ENCODE results near the gene ZNF415.
"Not testable (repeated sequence)": the region's sequence is repeated elsewhere in the genome, so short reads cannot be mapped to it uniquely, and the experiment has no call there.

The ZNF415 gene

GRCh38 chr19:53132141-53132991 lies at the start of gene ZNF415:
TSS of gene ZNF415 (minus strand) at chr19:53132910. CDS start at chr19:53122676, 10,234 bp downstream.
- peak in 1 of 2 donors; percentile 11 for DNase-seq (ENCODE audit: low read depth in 2 of 2, low spot score in 1 of 2)

GRCh38 chr19:53182202-53182601 lies 49.5 kb upstream of the ZNF415 start:
- no peak for DNase-seq (ENCODE audit: low read depth in 2 of 2, low spot score in 1 of 2)

GRCh38 chr19:53177986-53178385 lies 45.3 kb upstream of the ZNF415 start:
- DNase-seq (ENCODE audit: low read depth in 2 of 2, low spot score in 1 of 2), result no peak

GRCh38 chr19:53172889-53173288 lies 40.2 kb upstream of the ZNF415 start:
- DNase-seq (ENCODE audit: low read depth in 2 of 2, low spot score in 1 of 2), result no peak

- no peak for DNase-seq (ENCODE audit: low read depth in 2 of 2, low spot score in 1 of 2)
These were observed 33.0 kb upstream of the ZNF415 start for GRCh38 chr19:53165691-53166091.

GRCh38 chr19:53161123-53161522 lies 28.4 kb upstream of the ZNF415 start:
- DNase-seq (ENCODE audit: low read depth in 2 of 2, low spot score in 1 of 2), result no peak

- DNase-seq (ENCODE audit: low read depth in 2 of 2, low spot score in 1 of 2), result no peak
These were observed 27.6 kb upstream of the ZNF415 start for GRCh38 chr19:53160350-53160749.

GRCh38 chr19:53158119-53158656 lies 25.5 kb upstream of the ZNF415 start:
- peak in 1 of 2 donors; percentile 8 for DNase-seq (ENCODE audit: low read depth in 2 of 2, low spot score in 1 of 2)

GRCh38 chr19:53157626-53158025 lies 24.9 kb upstream of the ZNF415 start:
- DNase-seq (ENCODE audit: low read depth in 2 of 2, low spot score in 1 of 2), result no peak

GRCh38 chr19:53156850-53157249 lies 24.1 kb upstream of the ZNF415 start:
- no peak for DNase-seq (ENCODE audit: low read depth in 2 of 2, low spot score in 1 of 2)

GRCh38 chr19:53147645-53148044 lies 14.9 kb upstream of the ZNF415 start:
- no peak for DNase-seq (ENCODE audit: low read depth in 2 of 2, low spot score in 1 of 2)

GRCh38 chr19:53140351-53140750 lies 7.6 kb upstream of the ZNF415 start:
- no peak for DNase-seq (ENCODE audit: low read depth in 2 of 2, low spot score in 1 of 2)

GRCh38 chr19:53136432-53136831 lies 3.7 kb upstream of the ZNF415 start:
- DNase-seq (ENCODE audit: low read depth in 2 of 2, low spot score in 1 of 2), result no peak

GRCh38 chr19:53131727-53132126 lies 983 bp downstream of the ZNF415 start:
- no peak for DNase-seq (ENCODE audit: low read depth in 2 of 2, low spot score in 1 of 2)

GRCh38 chr19:53131085-53131590 lies 1.6 kb downstream of the ZNF415 start:
- DNase-seq (ENCODE audit: low read depth in 2 of 2, low spot score in 1 of 2), result no peak

- no peak for DNase-seq (ENCODE audit: low read depth in 2 of 2, low spot score in 1 of 2)
These were observed 2.2 kb downstream of the ZNF415 start for GRCh38 chr19:53130506-53130905.

GRCh38 chr19:53126733-53127526 lies 5.8 kb downstream of the ZNF415 start:
- DNase-seq (ENCODE audit: low read depth in 2 of 2, low spot score in 1 of 2), result not testable (repeated sequence)

GRCh38 chr19:53123400-53123799 lies 9.3 kb downstream of the ZNF415 start:
- DNase-seq (ENCODE audit: low read depth in 2 of 2, low spot score in 1 of 2), result no peak

- no peak for DNase-seq (ENCODE audit: low read depth in 2 of 2, low spot score in 1 of 2)
These were observed 20.4 kb downstream of the ZNF415 start for GRCh38 chr19:53112286-53112685.

- DNase-seq (ENCODE audit: low read depth in 2 of 2, low spot score in 1 of 2), result no peak
These were observed 23.2 kb downstream of the ZNF415 start for GRCh38 chr19:53109527-53109926.
